ENCODE results near the gene GDPD5. TPM values are rescaled to one million over a fixed set of nuclear protein-coding genes. Genes with fewer than 3 reads are reported as not detected.

Gene GDPD5
- total and polyA plus RNA-seq, 4 donors, result 6.2 to 24.7 (median 12.0) TPM

- no peak for ATAC-seq (ENCODE audit: insufficient read depth, low FRiP score)
- TF ChIP-seq, protein P1, sequence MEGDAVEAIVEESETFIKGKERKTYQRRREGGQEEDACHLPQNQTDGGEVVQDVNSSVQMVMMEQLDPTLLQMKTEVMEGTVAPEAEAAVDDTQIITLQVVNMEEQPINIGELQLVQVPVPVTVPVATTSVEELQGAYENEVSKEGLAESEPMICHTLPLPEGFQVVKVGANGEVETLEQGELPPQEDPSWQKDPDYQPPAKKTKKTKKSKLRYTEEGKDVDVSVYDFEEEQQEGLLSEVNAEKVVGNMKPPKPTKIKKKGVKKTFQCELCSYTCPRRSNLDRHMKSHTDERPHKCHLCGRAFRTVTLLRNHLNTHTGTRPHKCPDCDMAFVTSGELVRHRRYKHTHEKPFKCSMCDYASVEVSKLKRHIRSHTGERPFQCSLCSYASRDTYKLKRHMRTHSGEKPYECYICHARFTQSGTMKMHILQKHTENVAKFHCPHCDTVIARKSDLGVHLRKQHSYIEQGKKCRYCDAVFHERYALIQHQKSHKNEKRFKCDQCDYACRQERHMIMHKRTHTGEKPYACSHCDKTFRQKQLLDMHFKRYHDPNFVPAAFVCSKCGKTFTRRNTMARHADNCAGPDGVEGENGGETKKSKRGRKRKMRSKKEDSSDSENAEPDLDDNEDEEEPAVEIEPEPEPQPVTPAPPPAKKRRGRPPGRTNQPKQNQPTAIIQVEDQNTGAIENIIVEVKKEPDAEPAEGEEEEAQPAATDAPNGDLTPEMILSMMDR (IDR thresholded peaks at IDR 0.05; ENCODE audit: control extremely low read depth, extremely low read depth), result no peak
- Histone ChIP-seq H3K9ac (ENCODE audit: insufficient read depth in 1 of 2, low read length in 2 of 2) (no peak overlapping the region), H3K27me3 (ENCODE audit: control insufficient read depth in 3 of 3, insufficient read depth in 3 of 3, low read length in 2 of 3) (no peaks in the 10 kb centered on the region), H3K27ac (ENCODE audit: low read depth in 1 of 2, low read length in 1 of 2) (no peak overlapping the region), H3K9me3 (ENCODE audit: control insufficient read depth in 4 of 4, insufficient read depth in 3 of 4, low read length in 3 of 4) (no peaks in the 10 kb centered on the region), H3K36me3 (ENCODE audit: control insufficient read depth in 4 of 4, insufficient read depth in 4 of 4, low read length in 4 of 4) (no peaks in the 10 kb centered on the region), H3K4me3 (no peak overlapping the region), H3K4me1 (ENCODE audit: control insufficient read depth in 5 of 5, insufficient read depth in 5 of 5, low read length in 5 of 5) (peaks cover 0 to 11% (median 3%) of the 10 kb centered on the region in 5 donors)
- DNase-seq, result no peak
- WGBS, 2 donors, result 70 to 92% methylated on average over 3 of the region's 3 CpGs
Observed at GRCh38 chr11:75530577-75530976, 4.8 kb upstream of the GDPD5 start.

- Histone ChIP-seq H3K9ac (ENCODE audit: insufficient read depth in 1 of 2, low read length in 2 of 2) (no peak overlapping the region), H3K27me3 (ENCODE audit: control insufficient read depth in 3 of 3, insufficient read depth in 3 of 3, low read length in 2 of 3) (peaks cover 0 to 10% (median 8%) of the 10 kb centered on the region in 3 donors), H3K27ac (ENCODE audit: low read depth in 1 of 2, low read length in 1 of 2) (no peak overlapping the region), H3K4me1 (ENCODE audit: control insufficient read depth in 5 of 5, insufficient read depth in 5 of 5, low read length in 5 of 5) (peaks cover 0 to 10% (median 0%) of the 10 kb centered on the region in 5 donors), H3K4me3 (no peak overlapping the region), H3K36me3 (ENCODE audit: control insufficient read depth in 4 of 4, insufficient read depth in 4 of 4, low read length in 4 of 4) (no peaks in the 10 kb centered on the region), H3K9me3 (ENCODE audit: control insufficient read depth in 4 of 4, insufficient read depth in 3 of 4, low read length in 3 of 4) (no peaks in the 10 kb centered on the region)
- TF ChIP-seq, protein P1 (IDR thresholded peaks at IDR 0.05; ENCODE audit: control extremely low read depth, extremely low read depth), result no peak
- DNase-seq (no peak), ATAC-seq (ENCODE audit: insufficient read depth, low FRiP score) (no peak)
- WGBS, 2 donors, result 70% methylated on average over 10 of the region's 10 CpGs
Observed at GRCh38 chr11:75527938-75528735, 2.4 kb upstream of the GDPD5 start.

GRCh38 chr11:75527130-75527529, 1.4 kb upstream of the GDPD5 start:
- Histone ChIP-seq H3K27me3 (ENCODE audit: control insufficient read depth in 3 of 3, insufficient read depth in 3 of 3, low read length in 2 of 3) (peaks cover 0 to 10% (median 8%) of the 10 kb centered on the region in 3 donors), H3K9me3 (ENCODE audit: control insufficient read depth in 4 of 4, insufficient read depth in 3 of 4, low read length in 3 of 4) (no peaks in the 10 kb centered on the region), H3K4me3 (no peak overlapping the region), H3K27ac (ENCODE audit: low read depth in 1 of 2, low read length in 1 of 2) (no peak overlapping the region), H3K36me3 (ENCODE audit: control insufficient read depth in 4 of 4, insufficient read depth in 4 of 4, low read length in 4 of 4) (no peaks in the 10 kb centered on the region), H3K4me1 (ENCODE audit: control insufficient read depth in 5 of 5, insufficient read depth in 5 of 5, low read length in 5 of 5) (peaks cover 0 to 8% (median 0%) of the 10 kb centered on the region in 5 donors), H3K9ac (ENCODE audit: insufficient read depth in 1 of 2, low read length in 2 of 2) (no peak overlapping the region)
- TF ChIP-seq, protein P1 (IDR thresholded peaks at IDR 0.05; ENCODE audit: control extremely low read depth, extremely low read depth), result no peak
- no peak for ATAC-seq (ENCODE audit: insufficient read depth, low FRiP score)
- WGBS, 2 donors, result 96 to 97% methylated on average over 5 of the region's 5 CpGs
- no peak for DNase-seq
